ENCODE results near the gene CAPZB.

DNA sequence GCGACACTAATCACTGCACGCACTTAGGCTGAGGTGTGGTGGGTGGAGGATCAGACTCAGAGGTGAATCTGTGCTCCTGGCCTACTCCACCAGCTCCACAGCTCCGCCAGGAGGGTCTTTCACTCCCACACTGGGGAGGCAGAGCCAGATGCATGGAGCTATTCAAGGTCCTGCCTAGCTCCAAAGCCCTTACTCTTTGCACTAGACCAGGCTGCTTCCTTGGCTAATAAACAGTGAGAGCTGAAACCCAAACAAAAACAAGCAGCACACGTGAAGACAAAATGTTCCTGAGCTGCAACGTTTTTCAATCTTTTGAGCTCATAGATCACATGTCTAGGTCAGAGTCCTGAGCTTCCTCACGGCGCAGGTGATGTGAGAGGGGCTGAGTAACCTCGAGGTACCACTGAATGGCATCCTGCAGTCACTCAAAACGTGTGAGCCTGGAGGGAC, 19.2 kb downstream of the CAPZB start:
- no peak for TF ChIP-seq EZH2 (IDR thresholded peaks at IDR 0.05)
- TF ChIP-seq POLR2AphosphoS5 (IDR thresholded peaks at IDR 0.05; ENCODE audit: borderline replicate concordance, low read depth, low read length): no peak
- TF ChIP-seq FOXP2 (optimal IDR thresholded peaks at IDR 0.05; ENCODE audit: control extremely low read depth, extremely low read length, insufficient read depth): no peak

All from SK-N-MC (cell line).